ENCODE measurements around the gene KRABD2.
"Not testable (repeated sequence)": the region's sequence is repeated elsewhere in the genome, so short reads cannot be mapped to it uniquely, and the experiment has no call there.

The KRABD2 gene

DNA sequence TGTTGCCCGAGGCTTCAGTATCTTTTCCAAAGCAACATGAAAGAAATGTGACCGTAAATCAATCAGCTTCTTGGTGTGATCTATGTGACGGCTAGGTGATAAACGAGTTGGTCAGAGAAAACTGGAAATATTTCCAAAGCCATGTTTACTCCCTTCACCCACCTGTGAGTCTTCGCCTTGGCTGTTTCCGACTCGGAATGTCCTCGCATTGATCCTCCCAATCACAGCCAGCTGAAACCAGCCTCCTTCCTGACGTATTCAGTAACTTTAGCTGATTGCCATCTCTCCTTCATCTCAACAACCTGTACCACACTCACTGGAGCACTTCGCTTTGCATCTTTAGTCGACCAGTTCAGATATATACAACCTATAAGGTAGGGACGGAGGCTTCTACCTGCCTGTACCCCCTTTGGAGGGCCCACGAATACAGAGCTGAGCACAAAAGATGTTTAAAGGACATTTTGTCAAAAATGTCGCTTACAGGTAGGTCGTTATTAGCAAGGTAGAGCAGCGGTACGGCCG lies 705 bp downstream of the KRABD2 start:
- peaks cover 13% of the 10 kb centered on the region for H3K36me3 ChIP-seq (ENCODE audit: control insufficient read depth, insufficient read depth, low read length)
- TF ChIP-seq, protein P1, sequence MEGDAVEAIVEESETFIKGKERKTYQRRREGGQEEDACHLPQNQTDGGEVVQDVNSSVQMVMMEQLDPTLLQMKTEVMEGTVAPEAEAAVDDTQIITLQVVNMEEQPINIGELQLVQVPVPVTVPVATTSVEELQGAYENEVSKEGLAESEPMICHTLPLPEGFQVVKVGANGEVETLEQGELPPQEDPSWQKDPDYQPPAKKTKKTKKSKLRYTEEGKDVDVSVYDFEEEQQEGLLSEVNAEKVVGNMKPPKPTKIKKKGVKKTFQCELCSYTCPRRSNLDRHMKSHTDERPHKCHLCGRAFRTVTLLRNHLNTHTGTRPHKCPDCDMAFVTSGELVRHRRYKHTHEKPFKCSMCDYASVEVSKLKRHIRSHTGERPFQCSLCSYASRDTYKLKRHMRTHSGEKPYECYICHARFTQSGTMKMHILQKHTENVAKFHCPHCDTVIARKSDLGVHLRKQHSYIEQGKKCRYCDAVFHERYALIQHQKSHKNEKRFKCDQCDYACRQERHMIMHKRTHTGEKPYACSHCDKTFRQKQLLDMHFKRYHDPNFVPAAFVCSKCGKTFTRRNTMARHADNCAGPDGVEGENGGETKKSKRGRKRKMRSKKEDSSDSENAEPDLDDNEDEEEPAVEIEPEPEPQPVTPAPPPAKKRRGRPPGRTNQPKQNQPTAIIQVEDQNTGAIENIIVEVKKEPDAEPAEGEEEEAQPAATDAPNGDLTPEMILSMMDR (IDR thresholded peaks at IDR 0.05; ENCODE audit: insufficient read depth, low read length, poor library complexity, severe bottlenecking) = no peak
- peak overlapping the region; percentile 80 for H3K4me3 ChIP-seq (replicated peaks; ENCODE audit: low read depth, low read length)
- DNase-seq (ENCODE audit: extremely low read depth, insufficient read length) = no peak
- H3K27me3 ChIP-seq (replicated peaks; ENCODE audit: control insufficient read depth, insufficient read depth, low read length) = no peaks in the 10 kb centered on the region

DNA sequence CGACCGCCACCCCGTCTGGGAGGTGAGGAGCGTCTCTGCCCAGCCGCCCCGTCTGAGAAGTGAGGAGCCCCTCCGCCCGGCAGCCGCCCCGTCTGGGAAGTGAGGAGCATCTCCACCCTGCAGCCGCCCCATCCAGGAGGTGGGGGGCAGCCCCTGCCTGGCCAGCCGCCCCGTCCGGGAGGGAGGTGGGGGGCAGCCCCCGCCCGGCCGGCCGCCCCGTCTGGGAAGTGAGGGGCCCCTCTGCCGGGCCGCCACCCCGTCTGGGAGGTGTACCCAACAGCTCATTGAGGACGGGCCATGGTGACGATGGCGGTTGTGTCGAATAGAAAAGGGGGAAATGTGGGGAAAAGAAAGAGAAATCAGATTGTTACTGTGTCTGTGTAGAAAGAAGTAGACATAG lies 2.6 kb downstream of the KRABD2 start:
- DNase-seq (ENCODE audit: extremely low read depth, insufficient read length); H3K4me3 ChIP-seq (replicated peaks; ENCODE audit: low read depth, low read length); H3K27me3 ChIP-seq (replicated peaks; ENCODE audit: control insufficient read depth, insufficient read depth, low read length); H3K36me3 ChIP-seq (ENCODE audit: control insufficient read depth, insufficient read depth, low read length): not testable (repeated sequence)

DNA sequence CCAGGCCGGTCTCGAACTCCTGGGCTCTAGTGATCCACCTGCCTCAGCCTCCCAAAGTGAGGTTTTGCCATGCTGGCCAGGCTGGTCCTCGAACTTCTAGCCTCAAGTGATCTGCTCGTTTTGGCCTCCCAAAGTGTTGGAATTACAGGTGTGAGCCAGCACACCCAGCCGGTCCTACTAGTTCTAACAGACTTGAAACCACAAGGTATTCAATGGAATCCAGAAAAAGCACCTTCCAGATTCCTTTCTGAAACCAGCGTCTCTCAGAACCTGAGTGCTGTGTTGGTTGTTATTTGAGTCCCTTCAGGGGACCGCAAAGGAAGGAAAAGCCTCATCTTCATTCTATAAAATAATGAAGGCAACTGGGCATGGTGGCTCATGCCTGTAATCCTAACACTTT lies 4.1 kb downstream of the KRABD2 start:
- Histone ChIP-seq H3K36me3 (ENCODE audit: control insufficient read depth, insufficient read depth, low read length) (peaks cover 2% of the 10 kb centered on the region; the same call in 1 of the 2 replicates), H3K27me3 (replicated peaks; ENCODE audit: control insufficient read depth, insufficient read depth, low read length) (no peaks in the 10 kb centered on the region), H3K4me3 (replicated peaks; ENCODE audit: low read depth, low read length) (no peak overlapping the region)
- no peak for DNase-seq (ENCODE audit: extremely low read depth, insufficient read length)
- TF ChIP-seq, protein P1 (IDR thresholded peaks at IDR 0.05; ENCODE audit: insufficient read depth, low read length, poor library complexity, severe bottlenecking) = no peak

- DNase-seq (ENCODE audit: extremely low read depth, insufficient read length) = no peak
- H3K27me3 ChIP-seq (replicated peaks; ENCODE audit: control insufficient read depth, insufficient read depth, low read length) = no peaks in the 10 kb centered on the region
- TF ChIP-seq, protein P1 (IDR thresholded peaks at IDR 0.05; ENCODE audit: insufficient read depth, low read length, poor library complexity, severe bottlenecking) = no peak
- H3K4me3 ChIP-seq (replicated peaks; ENCODE audit: low read depth, low read length) = no peak overlapping the region
- H3K36me3 ChIP-seq (ENCODE audit: control insufficient read depth, insufficient read depth, low read length) = peaks cover 2% of the 10 kb centered on the region; the same call in 1 of the 2 replicates
Observed at GRCh38 chr17:8371786-8372185, 4.7 kb downstream of the KRABD2 start.

- no peak overlapping the region for H3K4me3 ChIP-seq (replicated peaks; ENCODE audit: low read depth, low read length)
- TF ChIP-seq, protein P1 (IDR thresholded peaks at IDR 0.05; ENCODE audit: insufficient read depth, low read length, poor library complexity, severe bottlenecking) = no peak
- H3K36me3 ChIP-seq (ENCODE audit: control insufficient read depth, insufficient read depth, low read length) = peaks cover 2% of the 10 kb centered on the region; the same call in 1 of the 2 replicates
- H3K27me3 ChIP-seq (replicated peaks; ENCODE audit: control insufficient read depth, insufficient read depth, low read length) = no peaks in the 10 kb centered on the region
- DNase-seq (ENCODE audit: extremely low read depth, insufficient read length) = no peak
Observed at GRCh38 chr17:8369944-8370343, 6.6 kb downstream of the KRABD2 start.

- Histone ChIP-seq H3K36me3 (ENCODE audit: control insufficient read depth, insufficient read depth, low read length) (peaks cover 2% of the 10 kb centered on the region; the same call in 1 of the 2 replicates), H3K27me3 (replicated peaks; ENCODE audit: control insufficient read depth, insufficient read depth, low read length) (no peaks in the 10 kb centered on the region), H3K4me3 (replicated peaks; ENCODE audit: low read depth, low read length) (no peak overlapping the region)
- TF ChIP-seq, protein P1 (IDR thresholded peaks at IDR 0.05; ENCODE audit: insufficient read depth, low read length, poor library complexity, severe bottlenecking) = no peak
- DNase-seq (ENCODE audit: extremely low read depth, insufficient read length) = no peak
Observed at GRCh38 chr17:8368193-8368592, 8.3 kb downstream of the KRABD2 start.
